ENCODE measurements around the gene GDE1. TPM values are rescaled to one million over a fixed set of nuclear protein-coding genes. Genes with fewer than 3 reads are reported as not detected.
"Not testable (repeated sequence)": the region's sequence is repeated elsewhere in the genome, so short reads cannot be mapped to it uniquely, and the experiment has no call there.

GDE1 gene
- polyA plus RNA-seq: 10 to 100 TPM; 42.8 to 61.5 (median 46.6) TPM

GRCh38 chr16:19521471-19522396, at the start of gene GDE1:
TSS of gene GDE1 (minus strand) at chr16:19522098. CDS start at chr16:19521964, 134 bp downstream.
- peak within 1 kb of the TSS; percentile 82 to 98 (median 93) for H3K27ac Mint-ChIP-seq
- H3K4me1 Mint-ChIP-seq: peaks cover 46 to 76% of the 10 kb centered on the region in 2 donors
- H3K36me3 Mint-ChIP-seq: peaks cover 0 to 13% (median 10%) of the 10 kb centered on the region in 3 donors
- peak; percentile 85 to 88 (median 87) for DNase-seq
- H3K9me3 Mint-ChIP-seq: no peaks in the 10 kb centered on the region
- peaks cover 0 to 7% (median 6%) of the 10 kb centered on the region in 3 donors for H3K27me3 Mint-ChIP-seq (ENCODE audit: low read depth in 3 of 3)
- H3K4me3 Mint-ChIP-seq: peak within 1 kb of the TSS; percentile 91 to 97 (median 93)

GRCh38 chr16:19567560-19567959, 45.7 kb upstream of the GDE1 start:
- Mint-ChIP-seq H3K27me3 (ENCODE audit: low read depth in 3 of 3) (peaks cover 0 to 3% (median 0%) of the 10 kb centered on the region in 3 donors), H3K4me3 (no peak overlapping the region), H3K27ac (no peak overlapping the region), H3K36me3 (peaks cover 8 to 21% (median 10%) of the 10 kb centered on the region in 3 donors), H3K4me1 (peaks cover 0 to 2% of the 10 kb centered on the region in 2 donors), H3K9me3 (no peaks in the 10 kb centered on the region)
- no peak for DNase-seq

GRCh38 chr16:19566362-19566761, 44.5 kb upstream of the GDE1 start:
- DNase-seq: no peak
- Mint-ChIP-seq H3K27ac (peak overlapping the region in 1 of 6 donors; percentile 56), H3K27me3 (ENCODE audit: low read depth in 3 of 3) (peaks cover 0 to 3% (median 0%) of the 10 kb centered on the region in 3 donors), H3K36me3 (peaks cover 8 to 21% (median 10%) of the 10 kb centered on the region in 3 donors), H3K9me3 (no peaks in the 10 kb centered on the region), H3K4me3 (no peak overlapping the region), H3K4me1 (peaks cover 0 to 5% of the 10 kb centered on the region in 2 donors)

GRCh38 chr16:19563377-19563776, 41.5 kb upstream of the GDE1 start:
- Mint-ChIP-seq H3K27ac (peak overlapping the region in 1 of 6 donors; percentile 1), H3K4me3 (no peak overlapping the region), H3K36me3 (peaks cover 5 to 14% (median 6%) of the 10 kb centered on the region in 3 donors), H3K4me1 (peaks cover 5 to 7% of the 10 kb centered on the region in 2 donors), H3K27me3 (ENCODE audit: low read depth in 3 of 3) (peaks cover 0 to 3% (median 0%) of the 10 kb centered on the region in 3 donors), H3K9me3 (no peaks in the 10 kb centered on the region)
- DNase-seq: no peak

- H3K9me3 Mint-ChIP-seq: no peaks in the 10 kb centered on the region
- H3K36me3 Mint-ChIP-seq: peaks cover 0 to 6% (median 0%) of the 10 kb centered on the region in 3 donors
- no peak for DNase-seq
- H3K27ac Mint-ChIP-seq: no peak overlapping the region
- peaks cover 0 to 6% (median 5%) of the 10 kb centered on the region in 3 donors for H3K27me3 Mint-ChIP-seq (ENCODE audit: low read depth in 3 of 3)
- H3K4me1 Mint-ChIP-seq: peaks cover 21 to 22% of the 10 kb centered on the region in 2 donors
- H3K4me3 Mint-ChIP-seq: no peak overlapping the region
Observed at GRCh38 chr16:19560078-19560477, 38.2 kb upstream of the GDE1 start.

GRCh38 chr16:19559242-19559910, 37.5 kb upstream of the GDE1 start:
- H3K4me3 Mint-ChIP-seq: no peak overlapping the region
- H3K27ac Mint-ChIP-seq: no peak overlapping the region
- no peaks in the 10 kb centered on the region for H3K9me3 Mint-ChIP-seq
- H3K27me3 Mint-ChIP-seq (ENCODE audit: low read depth in 3 of 3): peaks cover 0 to 7% (median 5%) of the 10 kb centered on the region in 3 donors
- H3K4me1 Mint-ChIP-seq: peaks cover 26 to 28% of the 10 kb centered on the region in 2 donors
- peaks cover 0 to 6% (median 0%) of the 10 kb centered on the region in 3 donors for H3K36me3 Mint-ChIP-seq
- peak; percentile 34 to 46 (median 39) for DNase-seq

- DNase-seq: peak; percentile 6 to 15 (median 11)
- Mint-ChIP-seq H3K27me3 (ENCODE audit: low read depth in 3 of 3) (peaks cover 0 to 6% (median 5%) of the 10 kb centered on the region in 3 donors), H3K27ac (peak overlapping the region; percentile 83 to 96 (median 91)), H3K36me3 (peaks cover 0 to 4% (median under 1%) of the 10 kb centered on the region in 3 donors), H3K4me3 (peak overlapping the region; percentile 95 to 97 (median 96)), H3K4me1 (peaks cover 25 to 26% of the 10 kb centered on the region in 2 donors), H3K9me3 (no peaks in the 10 kb centered on the region)
Observed at GRCh38 chr16:19555938-19556771, 34.3 kb upstream of the GDE1 start.

- H3K4me3 Mint-ChIP-seq: peak within 1 kb of the TSS; percentile 95 to 97 (median 96)
Observed at GRCh38 chr16:19555186-19555937, 33.5 kb upstream of the GDE1 start, which contains the start of gene VPS35L. TSS of gene VPS35L (plus strand) at chr16:19555703. CDS start at chr16:19555730, 27 bp downstream.

GRCh38 chr16:19549673-19550072, 27.8 kb upstream of the GDE1 start:
- Mint-ChIP-seq H3K36me3 (peaks cover 3 to 16% (median 5%) of the 10 kb centered on the region in 3 donors), H3K9me3 (no peaks in the 10 kb centered on the region), H3K4me3 (no peak overlapping the region), H3K27ac (no peak overlapping the region), H3K27me3 (ENCODE audit: low read depth in 3 of 3) (peaks cover 0 to 3% (median 0%) of the 10 kb centered on the region in 3 donors), H3K4me1 (peaks cover 2 to 3% of the 10 kb centered on the region in 2 donors)
- DNase-seq: no peak

More at GRCh38 chr16:19555186-19555937, 33.5 kb upstream of the GDE1 start, which contains the start of gene VPS35L:
- Mint-ChIP-seq H3K27me3 (ENCODE audit: low read depth in 3 of 3) (peaks cover 0 to 6% (median 5%) of the 10 kb centered on the region in 3 donors), H3K4me1 (peaks cover 25 to 26% of the 10 kb centered on the region in 2 donors), H3K36me3 (peaks cover 0 to 8% (median 5%) of the 10 kb centered on the region in 3 donors), H3K27ac (peak within 1 kb of the TSS; percentile 83 to 96 (median 91)), H3K9me3 (no peaks in the 10 kb centered on the region)
- DNase-seq: peak; percentile 96 to 97 (median 97)

- H3K4me3 Mint-ChIP-seq: no peak overlapping the region
- H3K27me3 Mint-ChIP-seq (ENCODE audit: low read depth in 3 of 3): no peaks in the 10 kb centered on the region
- H3K9me3 Mint-ChIP-seq: peaks cover 0 to 3% (median 0%) of the 10 kb centered on the region in 6 donors
- peaks cover 15 to 29% (median 18%) of the 10 kb centered on the region in 3 donors for H3K36me3 Mint-ChIP-seq
- H3K4me1 Mint-ChIP-seq: no peaks in the 10 kb centered on the region
- no peak overlapping the region for H3K27ac Mint-ChIP-seq
- no peak for DNase-seq
Observed at GRCh38 chr16:19548144-19548543, 26.2 kb upstream of the GDE1 start.

GRCh38 chr16:19543278-19543996, 21.5 kb upstream of the GDE1 start:
- not testable (repeated sequence) for H3K4me1 Mint-ChIP-seq; H3K9me3 Mint-ChIP-seq; DNase-seq; H3K27ac Mint-ChIP-seq; H3K27me3 Mint-ChIP-seq (ENCODE audit: low read depth in 3 of 3); H3K4me3 Mint-ChIP-seq
- H3K36me3 Mint-ChIP-seq: peaks cover 26 to 40% (median 36%) of the 10 kb centered on the region in 3 donors

Data from immature natural killer cell (primary cell).